Measurements from ENCODE around the gene TSPAN9. TPM values are rescaled to one million over a fixed set of nuclear protein-coding genes. Genes with fewer than 3 reads are reported as not detected.

Gene TSPAN9
- total RNA-seq, 1 donor = 8.1 TPM

GRCh38 chr12:3243376-3244084, 166.4 kb downstream of the TSPAN9 start:
- no peak for DNase-seq (ENCODE audit: low read depth)
- H3K4me3 ChIP-seq (ENCODE audit: low read depth, low read length) = no peak overlapping the region
- no peak for TF ChIP-seq CTCF (IDR thresholded peaks at IDR 0.05; ENCODE audit: insufficient read depth, low read length)

- no peak for DNase-seq (ENCODE audit: low read depth)
- H3K4me3 ChIP-seq (ENCODE audit: low read depth, low read length) = no peak overlapping the region
- TF ChIP-seq CTCF (IDR thresholded peaks at IDR 0.05; ENCODE audit: insufficient read depth, low read length) = no peak
These were observed 167.1 kb downstream of the TSPAN9 start for GRCh38 chr12:3244219-3244750.

- H3K4me3 ChIP-seq (ENCODE audit: low read depth, low read length) = no peak overlapping the region
- no peak for TF ChIP-seq CTCF (IDR thresholded peaks at IDR 0.05; ENCODE audit: insufficient read depth, low read length)
- no peak for DNase-seq (ENCODE audit: low read depth)
These were observed 169.1 kb downstream of the TSPAN9 start for GRCh38 chr12:3246253-3246652.

GRCh38 chr12:3247077-3247476, 169.9 kb downstream of the TSPAN9 start:
- no peak for TF ChIP-seq CTCF (IDR thresholded peaks at IDR 0.05; ENCODE audit: insufficient read depth, low read length)
- no peak overlapping the region for H3K4me3 ChIP-seq (ENCODE audit: low read depth, low read length)
- no peak for DNase-seq (ENCODE audit: low read depth)

- no peak for TF ChIP-seq CTCF (IDR thresholded peaks at IDR 0.05; ENCODE audit: insufficient read depth, low read length)
- no peak for DNase-seq (ENCODE audit: low read depth)
- H3K4me3 ChIP-seq (ENCODE audit: low read depth, low read length) = no peak overlapping the region
These were observed 170.5 kb downstream of the TSPAN9 start for GRCh38 chr12:3247629-3248161.

- DNase-seq (ENCODE audit: low read depth) = no peak
- no peak overlapping the region for H3K4me3 ChIP-seq (ENCODE audit: low read depth, low read length)
- TF ChIP-seq CTCF (IDR thresholded peaks at IDR 0.05; ENCODE audit: insufficient read depth, low read length) = no peak
These were observed 172.1 kb downstream of the TSPAN9 start for GRCh38 chr12:3249081-3249800.

All from fibroblast of the aortic adventitia (primary cell).